ENCODE results near the gene CD164L2.

- TF ChIP-seq CTCF (IDR thresholded peaks at IDR 0.05; ENCODE audit: low read depth, low read length) (no peak), EZH2phosphoT487 (IDR thresholded peaks at IDR 0.05; ENCODE audit: low read depth) (no peak)
These were observed 47.9 kb upstream of the CD164L2 start for GRCh38 chr1:27430903-27431600.
